Cardiac fibroblast (primary cell): ENCODE results near the gene CLSTN2.

Experiments
- DNase-seq, 2 donors: peaks; one replicate each; pipeline versions ENCODE4 v3.0.0 to v3.0.0-alpha.2; 2010; ENCODE audit warnings: low read depth in 2 of 2
- H3K4me3 ChIP-seq, 2 donors: replicated peaks in 1 of 2; 1 replicate in 1 of 2; 2 replicates in 1 of 2; pipeline ENCODE4 v1.5.1; 2011; ENCODE audit warnings: low read depth in 2 of 2, low read length in 2 of 2, mild to moderate bottlenecking in 2 of 2, moderate library complexity in 1 of 2
- CTCF ChIP-seq: IDR thresholded peaks from one replicate; pipeline ENCODE4 v1.5.1; 2011; ENCODE audit warnings: low read depth, mild to moderate bottlenecking, low read length, inconsistent platforms

The CLSTN2 gene

GRCh38 chr3:140165781-140166180 is 230.8 kb downstream of the CLSTN2 start:
- DNase-seq, result no peak
- H3K4me3 ChIP-seq, result no peak overlapping the region
- no peak for TF ChIP-seq CTCF

GRCh38 chr3:140166861-140167599 is 232.0 kb downstream of the CLSTN2 start:
- H3K4me3 ChIP-seq, result no peak overlapping the region
- DNase-seq, result no peak

GRCh38 chr3:140167600-140168281 is 232.8 kb downstream of the CLSTN2 start:
- no peak overlapping the region for H3K4me3 ChIP-seq
- no peak for TF ChIP-seq CTCF
- peak in 1 of 2 donors; percentile 15 for DNase-seq

More at GRCh38 chr3:140166861-140167599, 232.0 kb downstream of the CLSTN2 start:
- TF ChIP-seq CTCF, result no peak

- no peak overlapping the region for H3K4me3 ChIP-seq
- DNase-seq, result no peak
- TF ChIP-seq CTCF, result no peak
These were observed 235.6 kb downstream of the CLSTN2 start for GRCh38 chr3:140170612-140171011.

GRCh38 chr3:140176526-140176925 is 241.5 kb downstream of the CLSTN2 start:
- no peak for TF ChIP-seq CTCF
- no peak overlapping the region for H3K4me3 ChIP-seq
- peak; percentile 6 to 42 for DNase-seq

GRCh38 chr3:140177943-140178342 is 243.0 kb downstream of the CLSTN2 start:
- TF ChIP-seq CTCF, result no peak
- no peak for DNase-seq
- no peak overlapping the region for H3K4me3 ChIP-seq
